ENCODE results near the gene UCK2.

The UCK2 gene

DNA sequence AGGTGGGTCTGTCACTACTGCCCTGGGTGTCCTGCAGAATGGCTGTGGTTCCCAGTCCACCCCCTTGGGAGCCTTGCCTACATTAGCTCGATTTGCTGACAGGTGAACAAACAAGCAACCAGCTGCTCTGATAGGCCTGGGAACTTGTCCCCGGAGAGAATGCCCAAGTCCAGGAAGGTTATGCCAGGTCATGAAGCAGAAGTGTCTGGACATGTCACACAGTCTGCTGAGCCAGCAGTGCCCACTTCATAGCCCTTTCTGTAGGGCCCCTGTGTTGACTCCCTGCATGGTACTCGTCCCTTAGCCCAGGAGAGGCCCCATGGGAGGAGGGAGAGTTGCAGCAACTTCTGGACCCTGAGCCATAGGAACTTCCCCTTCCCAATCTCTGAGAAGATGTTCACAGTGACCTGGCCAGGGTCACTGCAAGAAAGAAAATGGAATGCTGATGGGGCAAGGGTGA lies 31.0 kb downstream of the UCK2 start:
- no peak for TF ChIP-seq CTCF (IDR thresholded peaks at IDR 0.05; ENCODE audit: borderline replicate concordance, control extremely low read depth, extremely low read depth, insufficient read depth, missing control alignments)
- no peak for DNase-seq (ENCODE audit: low spot score)
- in situ Hi-C loops (cut with MboI; ENCODE audit: low sequenced_read_pairs, unreplicated experiment) = no loop called here

- DNase-seq (ENCODE audit: low spot score) = no peak
- no peak for TF ChIP-seq CTCF (IDR thresholded peaks at IDR 0.05; ENCODE audit: borderline replicate concordance, control extremely low read depth, extremely low read depth, insufficient read depth, missing control alignments)
- in situ Hi-C loops (cut with MboI; ENCODE audit: low sequenced_read_pairs, unreplicated experiment) = no loop called here
Observed at GRCh38 chr1:165858967-165859845, 31.8 kb downstream of the UCK2 start.

- no peak for TF ChIP-seq CTCF (IDR thresholded peaks at IDR 0.05; ENCODE audit: borderline replicate concordance, control extremely low read depth, extremely low read depth, insufficient read depth, missing control alignments)
- in situ Hi-C loops (cut with MboI; ENCODE audit: low sequenced_read_pairs, unreplicated experiment) = no loop called here
- DNase-seq (ENCODE audit: low spot score) = no peak
Observed at GRCh38 chr1:165860065-165860464, 32.7 kb downstream of the UCK2 start.

GRCh38 chr1:165861911-165862310 lies 34.5 kb downstream of the UCK2 start:
- in situ Hi-C loops (cut with MboI; ENCODE audit: low sequenced_read_pairs, unreplicated experiment) = no loop called here
- no peak for TF ChIP-seq CTCF (IDR thresholded peaks at IDR 0.05; ENCODE audit: borderline replicate concordance, control extremely low read depth, extremely low read depth, insufficient read depth, missing control alignments)
- no peak for DNase-seq (ENCODE audit: low spot score)

- no peak for TF ChIP-seq CTCF (IDR thresholded peaks at IDR 0.05; ENCODE audit: borderline replicate concordance, control extremely low read depth, extremely low read depth, insufficient read depth, missing control alignments)
- in situ Hi-C loops (cut with MboI; ENCODE audit: low sequenced_read_pairs, unreplicated experiment) = no loop called here
- no peak for DNase-seq (ENCODE audit: low spot score)
Observed at GRCh38 chr1:165862448-165862847, 35.0 kb downstream of the UCK2 start.

DNA sequence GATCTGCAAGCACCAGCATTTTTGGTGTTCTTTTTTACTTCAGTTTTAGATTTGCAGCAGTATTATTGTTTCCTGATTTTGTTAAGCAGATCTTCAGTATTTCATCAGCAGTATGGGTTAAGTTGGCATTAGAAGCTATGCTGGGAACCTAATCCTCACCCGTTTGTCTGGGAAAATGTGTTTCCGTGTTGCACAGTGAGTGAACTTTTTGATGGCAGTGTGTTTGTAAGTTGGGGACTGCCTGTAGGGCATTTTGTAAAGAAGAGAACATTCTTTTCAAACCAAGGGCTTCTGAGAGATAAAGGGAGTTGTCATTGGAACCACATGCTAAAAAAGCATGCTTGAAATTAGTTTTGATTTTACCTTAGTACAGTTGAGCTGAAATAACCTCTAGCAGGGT lies 35.9 kb downstream of the UCK2 start:
- TF ChIP-seq CTCF (IDR thresholded peaks at IDR 0.05; ENCODE audit: borderline replicate concordance, control extremely low read depth, extremely low read depth, insufficient read depth, missing control alignments) = no peak
- DNase-seq (ENCODE audit: low spot score) = no peak
- in situ Hi-C loops (cut with MboI; ENCODE audit: low sequenced_read_pairs, unreplicated experiment) = no loop called here

Measured in GM13976 (cell line).